GM23248 (cell line): ENCODE data around the gene POLR1E.

Experiments
- EZH2 ChIP-seq: fragments of 200-600 bp; sonication (generic); IDR thresholded peaks from 2 replicates; pipeline ENCODE4 v1.6.1; 2018; ENCODE audit warnings: antibody characterized with exemption, mild to moderate bottlenecking; ENCODE audit not compliant: insufficient read depth, poor library complexity, severe bottlenecking
- EZH2phosphoT487 ChIP-seq: fragments of 200-600 bp; sonication (generic); IDR thresholded peaks from 2 replicates; pipeline ENCODE4 v1.6.1; 2018; ENCODE audit warnings: antibody characterized with exemption, moderate library complexity, mild to moderate bottlenecking, low read depth; ENCODE audit not compliant: insufficient read depth

DNA sequence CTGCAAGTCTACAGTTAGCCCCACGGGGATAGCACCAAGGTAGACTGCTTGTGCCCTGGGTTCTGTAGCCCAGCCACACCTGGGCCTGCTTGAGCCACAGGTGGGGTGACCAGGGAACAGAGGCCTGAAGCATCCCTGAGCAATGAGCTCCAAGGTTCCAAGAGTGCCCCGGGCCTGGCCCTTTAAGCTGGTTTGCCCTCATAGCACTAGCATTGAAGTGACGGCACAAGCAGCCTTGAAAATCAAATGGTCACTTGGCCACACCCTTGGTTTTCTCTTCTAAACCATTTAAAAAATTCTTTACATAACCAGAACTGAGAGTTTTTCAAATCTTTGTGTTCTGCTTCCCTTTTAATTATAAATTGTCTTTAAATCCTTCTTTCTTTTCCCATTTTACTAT is 65.7 kb downstream of the POLR1E start:
- TF ChIP-seq EZH2, result no peak
- no peak for TF ChIP-seq EZH2phosphoT487
